Glutamatergic neuron (in vitro differentiated cells): ENCODE measurements around the gene RBFOX2. TPM values are rescaled to one million over a fixed set of nuclear protein-coding genes. Genes with fewer than 3 reads are reported as not detected.

Experiments used
- DNase-seq: peaks from one replicate; pipeline ENCODE4 v3.0.0; 2022
- H3K27ac Mint-ChIP-seq: one replicate; pipeline ENCODE4 v1.8.0; 2020; ENCODE audit warnings: mild to moderate bottlenecking, mixed read lengths, inconsistent platforms; ENCODE audit not compliant: unreplicated experiment
- H3K27me3 Mint-ChIP-seq: one replicate; pipeline ENCODE4 v1.8.0; 2020; ENCODE audit warnings: mild to moderate bottlenecking, moderate library complexity, mixed read lengths, inconsistent platforms; ENCODE audit not compliant: unreplicated experiment
- H3K36me3 Mint-ChIP-seq: one replicate; pipeline ENCODE4 v1.8.0; 2020; ENCODE audit warnings: mild to moderate bottlenecking, mixed read lengths, inconsistent platforms; ENCODE audit not compliant: unreplicated experiment
- H3K4me1 Mint-ChIP-seq: one replicate; pipeline ENCODE4 v1.8.0; 2020; ENCODE audit warnings: mild to moderate bottlenecking, low read depth, mixed read lengths, inconsistent platforms; ENCODE audit not compliant: unreplicated experiment
- H3K4me3 Mint-ChIP-seq: one replicate; pipeline ENCODE4 v1.8.0; 2020; ENCODE audit warnings: mild to moderate bottlenecking, mixed read lengths, inconsistent platforms; ENCODE audit not compliant: unreplicated experiment
- H3K9me3 Mint-ChIP-seq: one replicate; pipeline ENCODE4 v1.8.0; 2020; ENCODE audit warnings: mild to moderate bottlenecking, moderate library complexity, mixed read lengths, inconsistent platforms; ENCODE audit not compliant: unreplicated experiment
- CTCF ChIP-seq: fragments of 200-600 bp; sonication (generic); IDR thresholded peaks from one replicate; pipeline ENCODE4 v1.5.0; 2021; ENCODE audit not compliant: partially characterized antibody, unreplicated experiment
- total RNA-seq: library from RNA; stranded (reverse); fragmentation: NEBNext Ultra II Directional; extraction: Animal tissue kit (Norgen Biotek cat#: 25700); gene quantifications from one replicate; pipeline ENCODE4 v1.2.1, GENCODE V29; 2021; ENCODE audit not compliant: unreplicated experiment

The RBFOX2 gene
- total RNA-seq, 1 donor from 2014 or later = 380 TPM

GRCh38 chr22:35838855-35839576 is 189.6 kb downstream of the RBFOX2 start:
- TF ChIP-seq CTCF = no peak
- peaks cover 12% of the 10 kb centered on the region for H3K9me3 Mint-ChIP-seq
- H3K36me3 Mint-ChIP-seq = no peaks in the 10 kb centered on the region
- H3K27me3 Mint-ChIP-seq = peaks cover 13% of the 10 kb centered on the region
- H3K4me3 Mint-ChIP-seq = peak overlapping the region; percentile 99
- H3K27ac Mint-ChIP-seq = peak overlapping the region; percentile 99
- peaks cover 17% of the 10 kb centered on the region for H3K4me1 Mint-ChIP-seq
- peak; percentile 46 for DNase-seq

GRCh38 chr22:35837101-35837727 is 191.4 kb downstream of the RBFOX2 start:
- H3K27ac Mint-ChIP-seq = peak overlapping the region; percentile 99
- no peak for TF ChIP-seq CTCF
- H3K36me3 Mint-ChIP-seq = no peaks in the 10 kb centered on the region
- DNase-seq = peak; percentile 38
- peaks cover 12% of the 10 kb centered on the region for H3K4me1 Mint-ChIP-seq
- H3K9me3 Mint-ChIP-seq = peaks cover 12% of the 10 kb centered on the region
- peak overlapping the region; percentile 99 for H3K4me3 Mint-ChIP-seq
- peaks cover 13% of the 10 kb centered on the region for H3K27me3 Mint-ChIP-seq

- DNase-seq = no peak
- TF ChIP-seq CTCF = no peak
- H3K27me3 Mint-ChIP-seq = peaks cover 13% of the 10 kb centered on the region
- H3K27ac Mint-ChIP-seq = peak overlapping the region; percentile 99
- peaks cover 12% of the 10 kb centered on the region for H3K4me1 Mint-ChIP-seq
- no peaks in the 10 kb centered on the region for H3K36me3 Mint-ChIP-seq
- peak overlapping the region; percentile 99 for H3K4me3 Mint-ChIP-seq
- H3K9me3 Mint-ChIP-seq = peaks cover 12% of the 10 kb centered on the region
Measured at GRCh38 chr22:35835998-35836691, 192.5 kb downstream of the RBFOX2 start.

- Mint-ChIP-seq H3K4me3 (peak overlapping the region; percentile 99), H3K36me3 (no peaks in the 10 kb centered on the region), H3K27me3 (peaks cover 12% of the 10 kb centered on the region), H3K27ac (peak overlapping the region; percentile 99), H3K9me3 (peaks cover 12% of the 10 kb centered on the region), H3K4me1 (peaks cover 12% of the 10 kb centered on the region)
- TF ChIP-seq CTCF = no peak
- no peak for DNase-seq
Measured at GRCh38 chr22:35835267-35835997, 193.2 kb downstream of the RBFOX2 start.
